Left renal cortex interstitium (tissue), 4 donors: Measurements from ENCODE around the gene TAC3. TPM values are rescaled to one million over a fixed set of nuclear protein-coding genes. Genes with fewer than 3 reads are reported as not detected.
"Not testable (repeated sequence)": the region's sequence is repeated elsewhere in the genome, so short reads cannot be mapped to it uniquely, and the experiment has no call there.

Experiments used
- DNase-seq, 4 donors: peaks; one replicate each; pipeline ENCODE4 v3.0.0-alpha.2; 2013; ENCODE audit warnings: low read depth in 4 of 4, low spot score in 2 of 4, missing footprints in 1 of 4
- polyA plus RNA-seq, 4 donors: library from polyadenylated mRNA; unstranded; fragments of 120-200 nt; gene quantifications; one replicate each; pipeline ENCODE4 v1.2.1, GENCODE V29; 2013; ENCODE audit not compliant: insufficient read length in 4 of 4

The TAC3 gene
- polyA plus RNA-seq, 4 donors, result 0.49 to 1.4 (median 1.1) TPM

- no peak for DNase-seq
Observed at GRCh38 chr12:56988207-56988739, 28.1 kb downstream of the TAC3 start.

DNA sequence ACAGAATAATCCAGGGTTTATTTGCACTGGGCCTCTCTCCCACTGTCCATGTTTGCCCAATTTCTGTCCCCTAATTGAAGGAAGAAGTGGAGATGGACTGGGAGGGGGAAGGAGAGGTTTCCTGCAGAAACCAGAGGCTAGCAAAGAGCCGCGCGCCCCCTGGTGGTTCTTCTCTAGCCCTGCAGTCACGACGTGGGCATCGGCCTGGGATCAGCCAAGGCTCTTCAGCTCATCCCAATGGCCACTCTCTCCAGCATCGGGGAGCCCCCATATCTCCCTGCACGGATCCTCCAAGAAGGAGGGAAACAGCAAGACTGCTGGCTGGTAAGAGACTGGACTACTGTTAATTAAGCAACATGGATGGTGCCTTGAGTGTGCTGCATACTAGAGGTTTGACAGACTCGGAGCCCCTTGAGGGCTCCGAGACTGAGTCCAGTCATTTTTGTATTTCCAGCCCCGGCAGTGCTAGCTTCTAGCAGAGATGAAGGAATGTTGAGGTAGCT is 28.7 kb downstream of the TAC3 start:
- no peak for DNase-seq

DNA sequence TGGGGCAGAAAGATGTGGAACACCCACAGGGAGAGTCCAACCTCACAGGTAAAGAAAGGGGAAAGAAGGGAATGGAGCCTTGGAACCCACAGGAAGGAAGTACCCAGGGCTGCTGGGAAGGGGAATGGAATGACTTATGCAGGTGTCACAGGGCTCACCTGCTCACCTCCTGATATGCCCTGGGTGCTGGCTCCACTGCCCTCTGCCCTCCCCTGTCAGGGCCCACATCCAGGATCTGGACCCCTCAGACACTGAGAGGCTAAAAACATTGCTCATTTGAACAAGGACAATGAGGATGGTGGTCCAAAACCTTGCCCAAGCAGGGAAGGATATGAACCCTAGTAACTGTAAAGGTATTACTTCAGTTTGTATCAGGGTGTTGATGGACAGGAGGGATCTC is 29.3 kb downstream of the TAC3 start:
- DNase-seq, result no peak

- not testable (repeated sequence) for DNase-seq
Observed at GRCh38 chr12:56985714-56986113, 30.6 kb downstream of the TAC3 start.

- no peak for DNase-seq
Observed at GRCh38 chr12:56983386-56983785, 32.9 kb downstream of the TAC3 start.

DNA sequence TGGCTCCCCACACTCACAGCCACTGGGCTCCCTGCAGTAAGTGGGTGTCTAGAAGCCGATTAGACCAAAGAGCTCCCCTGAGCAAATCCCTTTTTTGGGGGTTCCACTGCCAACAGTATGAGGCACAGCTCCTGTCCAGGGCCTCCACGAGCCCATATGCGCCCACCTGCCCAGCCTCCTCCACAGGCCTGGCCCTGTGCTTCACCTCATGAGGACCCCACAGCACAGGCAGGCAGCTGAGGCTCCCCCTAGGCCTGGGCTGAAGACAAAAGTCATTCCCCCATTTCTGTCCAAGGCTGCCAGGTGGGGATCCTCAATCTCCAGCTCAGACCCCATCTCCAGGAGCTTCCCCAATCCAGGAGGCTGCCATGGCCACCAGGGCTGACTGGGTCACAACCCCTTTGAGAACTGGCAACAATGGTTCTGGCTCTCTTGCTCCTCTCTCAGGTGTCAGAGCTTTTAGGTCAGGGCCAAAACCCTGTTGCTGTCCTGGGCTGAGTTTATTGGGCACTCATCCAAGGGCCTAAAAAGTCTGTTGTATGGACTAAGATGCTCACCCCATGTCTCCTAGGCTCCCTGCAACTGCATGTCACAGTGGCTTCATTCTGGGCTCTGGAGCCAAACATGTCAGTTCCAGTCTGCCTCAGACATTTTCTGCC is 33.6 kb downstream of the TAC3 start:
- DNase-seq, result not testable (repeated sequence)

DNA sequence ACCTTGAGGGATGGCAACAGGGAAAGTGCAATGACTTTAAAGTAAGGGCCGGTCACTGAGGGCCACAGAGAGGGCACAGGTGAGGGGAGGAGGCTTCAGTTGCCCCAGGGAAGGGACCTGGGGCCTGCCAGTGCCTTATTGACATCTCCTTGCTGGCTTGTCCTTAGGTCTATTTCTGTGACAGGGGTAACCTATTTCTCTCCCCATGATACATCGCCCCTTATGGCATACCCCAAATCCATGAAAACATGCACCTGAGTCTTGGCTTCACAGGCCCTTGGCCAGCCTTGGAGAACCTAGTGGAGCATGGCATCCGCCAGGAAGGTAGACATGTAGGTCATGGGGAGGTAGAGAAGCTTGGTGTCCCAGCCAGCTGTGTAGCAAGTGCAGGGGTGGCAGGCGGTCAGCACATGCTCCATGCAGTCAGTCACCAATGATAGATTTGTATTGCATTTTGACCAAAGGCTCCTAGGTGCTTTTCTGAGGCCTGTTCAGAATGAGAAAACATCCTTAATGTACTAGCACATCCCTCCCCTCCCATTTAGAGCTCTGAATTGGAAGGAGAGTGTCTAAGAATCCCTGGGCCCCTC is 35.3 kb downstream of the TAC3 start:
- DNase-seq, result no peak

- no peak for DNase-seq
Observed at GRCh38 chr12:56980268-56980667, 36.1 kb downstream of the TAC3 start.

GRCh38 chr12:56979628-56980027 is 36.7 kb downstream of the TAC3 start:
- no peak for DNase-seq

DNA sequence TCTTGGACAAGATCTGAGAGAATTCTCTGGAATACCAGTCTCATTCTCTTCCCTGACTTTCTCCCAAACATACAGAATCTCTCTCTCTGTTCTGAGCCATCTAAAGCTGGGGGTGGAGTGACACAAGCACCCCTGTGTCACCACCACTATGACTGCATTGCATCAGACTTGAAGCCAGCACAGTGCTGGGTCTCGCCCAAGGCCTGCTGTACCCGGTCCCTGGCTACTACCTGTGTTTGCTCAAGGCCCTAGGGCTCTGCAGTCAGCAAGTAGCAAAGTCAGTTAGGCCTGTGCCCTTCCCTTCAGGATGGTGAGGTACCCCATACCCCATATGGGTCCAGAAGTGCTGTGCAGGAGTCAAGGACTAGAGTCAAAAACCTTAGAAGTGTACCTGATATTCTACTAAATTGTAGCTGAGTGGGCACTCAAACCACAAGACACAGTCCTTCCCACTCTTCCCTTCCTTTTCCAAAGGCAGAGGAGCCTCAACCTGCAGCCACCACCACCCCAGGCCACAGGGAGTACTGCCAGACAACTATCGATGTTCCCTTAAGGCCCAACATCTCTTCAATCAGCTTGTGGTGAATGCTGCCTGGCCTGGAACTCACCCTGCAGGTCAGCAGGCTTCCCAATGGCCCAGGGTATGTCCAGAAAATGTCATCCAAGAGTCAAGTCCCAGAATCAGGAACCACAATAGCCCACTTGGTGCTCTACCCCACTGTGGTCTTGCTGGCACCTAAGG is 37.8 kb downstream of the TAC3 start:
- no peak for DNase-seq

DNA sequence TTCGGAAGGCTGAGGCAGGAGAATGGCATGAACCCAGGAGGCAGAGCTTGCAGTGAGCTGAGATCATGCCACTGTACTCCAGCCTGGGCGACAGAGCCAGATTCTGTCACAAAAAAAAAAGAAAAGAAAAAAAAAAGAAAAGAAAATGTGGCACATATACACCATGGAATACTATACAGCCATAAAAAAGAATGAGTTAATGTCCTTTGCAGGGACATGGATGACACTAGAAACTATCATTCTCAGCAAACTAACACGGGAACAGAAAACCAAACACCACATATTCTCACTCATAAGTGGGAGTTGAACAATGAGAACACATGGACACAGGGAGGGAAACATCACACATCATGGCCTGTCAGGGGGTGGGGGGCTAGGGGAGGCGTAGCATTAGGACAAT is 39.0 kb downstream of the TAC3 start:
- DNase-seq, result not testable (repeated sequence)

GRCh38 chr12:56974224-56974623 is 42.1 kb downstream of the TAC3 start:
- DNase-seq, result not testable (repeated sequence)

- not testable (repeated sequence) for DNase-seq
Observed at GRCh38 chr12:56968910-56969309, 47.4 kb downstream of the TAC3 start.

- not testable (repeated sequence) for DNase-seq
Observed at GRCh38 chr12:56965997-56966642, 50.2 kb downstream of the TAC3 start.

- DNase-seq, result not testable (repeated sequence)
Observed at GRCh38 chr12:56965124-56965523, 51.2 kb downstream of the TAC3 start.

DNA sequence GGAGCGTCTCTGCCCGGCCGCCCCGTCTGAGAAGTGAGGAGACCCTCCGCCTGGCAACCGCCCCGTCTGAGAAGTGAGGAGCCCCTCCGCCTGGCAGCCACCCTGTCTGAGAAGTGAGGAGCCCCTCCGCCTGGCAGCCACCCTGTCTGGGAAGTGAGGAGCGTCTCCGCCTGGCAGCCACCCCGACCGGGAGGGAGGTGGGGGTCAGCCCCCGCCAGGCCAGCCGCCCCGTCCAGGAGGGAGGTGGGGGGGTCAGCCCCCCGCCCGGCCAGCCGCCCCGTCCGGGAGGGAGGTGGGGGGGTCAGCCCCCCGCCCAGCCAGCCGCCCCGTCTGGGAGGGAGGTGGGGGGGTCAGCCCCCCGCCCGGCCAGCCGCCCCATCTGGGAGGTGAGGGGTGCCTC is 52.8 kb downstream of the TAC3 start:
- DNase-seq, result not testable (repeated sequence)

DNA sequence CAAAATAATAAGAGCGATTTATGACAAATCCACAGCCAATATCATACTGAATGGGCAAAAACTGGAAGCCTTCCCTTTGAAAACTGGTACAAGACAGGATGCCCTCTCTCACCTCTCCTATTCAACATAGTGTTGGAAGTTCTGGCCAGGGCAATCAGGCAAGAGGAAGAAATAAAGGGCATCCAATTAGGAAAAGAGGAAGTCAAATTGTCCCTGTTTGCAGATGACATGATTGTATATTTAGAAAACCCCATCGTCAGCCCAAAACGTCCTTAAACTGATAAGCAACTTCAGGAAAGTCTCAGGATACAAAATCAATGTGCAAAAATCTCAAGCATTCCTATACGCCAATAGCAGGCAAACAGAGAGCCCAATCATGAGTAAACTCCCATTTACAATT is 54.1 kb downstream of the TAC3 start:
- not testable (repeated sequence) for DNase-seq
